Neuronal stem cell (in vitro differentiated cells): ENCODE measurements around the gene PMF1.

Experiments used
- DNase-seq: peaks from one replicate; pipeline ENCODE4 v3.0.0-alpha.2; 2013; ENCODE audit warnings: low spot score
- H2AFZ ChIP-seq: one replicate; pipeline ENCODE4 v1.6.1; 2013; ENCODE audit warnings: mild to moderate bottlenecking, low read length, inconsistent platforms
- H2AK5ac ChIP-seq: 2 replicates; pipeline ENCODE4 v1.6.1; 2013; ENCODE audit warnings: low read depth, mild to moderate bottlenecking, inconsistent platforms, low read length, moderate library complexity, mixed read lengths
- H2BK120ac ChIP-seq: 2 replicates; pipeline ENCODE4 v1.6.1; 2013; ENCODE audit warnings: low read depth, mild to moderate bottlenecking, inconsistent platforms, low read length, moderate library complexity, mixed read lengths
- H2BK12ac ChIP-seq: one replicate; pipeline ENCODE4 v1.6.1; 2013; ENCODE audit warnings: low read length, inconsistent platforms
- H2BK15ac ChIP-seq: 2 replicates; pipeline ENCODE4 v1.6.1; 2013; ENCODE audit warnings: mild to moderate bottlenecking, low read length, inconsistent platforms, mixed read lengths
- H2BK5ac ChIP-seq: one replicate; pipeline ENCODE4 v1.6.1; 2013; ENCODE audit warnings: inconsistent platforms, mild to moderate bottlenecking, low read length, moderate library complexity
- H3K14ac ChIP-seq: one replicate; pipeline ENCODE4 v1.6.1; 2013; ENCODE audit warnings: low read length, inconsistent platforms
- H3K18ac ChIP-seq: 2 replicates; pipeline ENCODE4 v1.6.1; 2013; ENCODE audit warnings: low read length, inconsistent platforms
- H3K23ac ChIP-seq: 2 replicates; pipeline ENCODE4 v1.6.1; 2013; ENCODE audit warnings: low read depth, mild to moderate bottlenecking, mixed read lengths, low read length, inconsistent platforms; ENCODE audit not compliant: poor library complexity
- H3K27ac ChIP-seq: replicated peaks from 3 replicates; pipeline ENCODE4 v1.5.1; 2013; ENCODE audit warnings: low read length, inconsistent platforms
- H3K27me3 ChIP-seq, 3 experiments: 2 replicates each; pipeline ENCODE4 v1.6.1; 2013; ENCODE audit warnings: low read length in 3 of 3, mild to moderate bottlenecking in 2 of 3, inconsistent platforms in 1 of 3, low read depth in 1 of 3, mixed read lengths in 1 of 3, moderate library complexity in 1 of 3; ENCODE audit not compliant: control insufficient read depth in 3 of 3, insufficient read depth in 3 of 3
- H3K36me3 ChIP-seq, 2 donors: replicated peaks in 1 of 2; 2 replicates each; pipeline ENCODE4 v1.6.1; 2013; ENCODE audit warnings: low read length in 2 of 2; ENCODE audit not compliant: control insufficient read depth in 2 of 2, insufficient read depth in 2 of 2
- H3K4ac ChIP-seq: 2 replicates; pipeline ENCODE4 v1.6.1; 2013; ENCODE audit warnings: inconsistent platforms, mild to moderate bottlenecking, low read length, moderate library complexity
- H3K4me1 ChIP-seq, 2 donors: 1 replicate in 1 of 2; 2 replicates in 1 of 2; pipeline ENCODE4 v1.6.1; 2013; ENCODE audit warnings: low read length in 2 of 2, low read depth in 1 of 2; ENCODE audit not compliant: control insufficient read depth in 2 of 2, insufficient read depth in 1 of 2
- H3K4me2 ChIP-seq: one replicate; pipeline ENCODE4 v1.6.1; 2013; ENCODE audit warnings: mild to moderate bottlenecking, low read length, inconsistent platforms; ENCODE audit not compliant: insufficient read depth, poor library complexity, severe bottlenecking
- H3K4me3 ChIP-seq, 2 donors: 2 replicates each; pipeline ENCODE4 v1.5.1; 2013; ENCODE audit warnings: low read length in 2 of 2, mild to moderate bottlenecking in 2 of 2, inconsistent platforms in 1 of 2, moderate library complexity in 1 of 2
- H3K79me1 ChIP-seq: one replicate; pipeline ENCODE4 v1.6.1; 2013; ENCODE audit warnings: low read depth, mild to moderate bottlenecking, inconsistent platforms, low read length, moderate library complexity
- H3K9ac ChIP-seq: one replicate; pipeline ENCODE4 v1.6.1; 2013; ENCODE audit warnings: mild to moderate bottlenecking, low read depth, low read length, inconsistent platforms; ENCODE audit not compliant: poor library complexity
- H3K9me3 ChIP-seq, 2 donors: replicated peaks in 1 of 2; 2 replicates each; pipeline versions ENCODE3 to v1.6.1; 2013; ENCODE audit warnings: low read length in 2 of 2, mild to moderate bottlenecking in 2 of 2, inconsistent platforms in 1 of 2, low read depth in 1 of 2, mixed read lengths in 1 of 2, moderate library complexity in 1 of 2; ENCODE audit not compliant: control insufficient read depth in 2 of 2, insufficient read depth in 1 of 2
- H4K8ac ChIP-seq: one replicate; pipeline ENCODE4 v1.6.1; 2013; ENCODE audit warnings: low read depth, mild to moderate bottlenecking, inconsistent platforms, low read length, moderate library complexity
- H4K91ac ChIP-seq: one replicate; pipeline ENCODE4 v1.6.1; 2013; ENCODE audit warnings: low read length, low read depth, mild to moderate bottlenecking, inconsistent platforms; ENCODE audit not compliant: poor library complexity
- WGBS, 2 donors: extraction: QIAGEN DNeasy Blood & Tissue Kit; methylation state at CpG; one replicate each; pipeline ENCODE4 v1.1.7; 2013; ENCODE audit warnings: missing lambda C conversion rate in 2 of 2, mixed read lengths in 1 of 2; ENCODE audit not compliant: insufficient read length in 2 of 2, insufficient replicate concordance in 1 of 2; ENCODE audit errors: extremely low coverage in 2 of 2; 5-methylcytosine and 5-hydroxymethylcytosine counted together

PMF1 gene

GRCh38 chr1:156266051-156266450 is 53.2 kb downstream of the PMF1 start:
- H3K4ac ChIP-seq = no peak overlapping the region
- H3K23ac ChIP-seq = peak overlapping the region; percentile 56
- no peak overlapping the region for H2BK15ac ChIP-seq
- peaks cover 54 to 91% of the 10 kb centered on the region in 2 donors for H3K36me3 ChIP-seq
- H4K8ac ChIP-seq = no peak overlapping the region
- H2AK5ac ChIP-seq = no peak overlapping the region
- no peak overlapping the region for H4K91ac ChIP-seq
- DNase-seq = no peak
- H2AFZ ChIP-seq = no peak overlapping the region
- no CpG with 5 or more reads among the region's 13 CpGs for WGBS, 2 donors
- H3K4me3 ChIP-seq = no peak overlapping the region
- H3K14ac ChIP-seq = no peak overlapping the region
- peaks cover 5% of the 10 kb centered on the region for H3K79me1 ChIP-seq
- no peak overlapping the region for H2BK12ac ChIP-seq
- no peak overlapping the region for H3K18ac ChIP-seq
- H3K27ac ChIP-seq = no peak overlapping the region
- no peaks in the 10 kb centered on the region for H3K27me3 ChIP-seq
- no peaks in the 10 kb centered on the region for H3K4me1 ChIP-seq
- H3K9me3 ChIP-seq = no peaks in the 10 kb centered on the region
- no peak overlapping the region for H2BK5ac ChIP-seq
- no peak overlapping the region for H2BK120ac ChIP-seq
- H3K4me2 ChIP-seq = no peak overlapping the region
- H3K9ac ChIP-seq = no peak overlapping the region

DNA sequence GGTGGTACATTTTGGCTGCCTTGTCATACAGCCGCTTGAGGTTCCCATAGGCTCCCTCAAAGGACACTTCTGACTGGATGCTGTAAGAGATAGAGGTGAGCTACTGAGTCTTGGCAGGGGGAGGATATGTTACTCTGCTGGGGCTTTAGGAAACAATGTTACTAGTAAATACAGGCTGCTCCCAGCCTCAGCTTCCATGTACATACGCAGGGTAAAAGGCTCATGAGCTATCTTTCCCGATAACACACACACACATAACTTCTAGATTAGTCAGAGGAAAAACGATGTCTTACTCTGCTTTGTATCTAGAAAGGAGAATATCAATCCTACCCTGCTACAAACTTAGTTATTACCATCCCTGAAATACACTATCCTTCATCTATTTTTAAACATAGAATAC is 55.5 kb downstream of the PMF1 start:
- Histone ChIP-seq H2BK120ac (no peak overlapping the region), H3K9ac (no peak overlapping the region), H2BK5ac (no peak overlapping the region), H3K4ac (no peak overlapping the region), H3K4me3 (no peak overlapping the region), H2AK5ac (no peak overlapping the region), H2AFZ (no peak overlapping the region), H2BK12ac (no peak overlapping the region), H3K79me1 (peaks cover 2% of the 10 kb centered on the region), H3K4me2 (no peak overlapping the region), H4K8ac (no peak overlapping the region), H3K36me3 (peaks cover 55 to 91% of the 10 kb centered on the region in 2 donors), H3K14ac (no peak overlapping the region), H3K4me1 (no peaks in the 10 kb centered on the region), H3K27ac (no peak overlapping the region), H3K9me3 (no peaks in the 10 kb centered on the region), H3K27me3 (no peaks in the 10 kb centered on the region), H2BK15ac (no peak overlapping the region), H3K23ac (no peak overlapping the region), H4K91ac (no peak overlapping the region), H3K18ac (no peak overlapping the region)
- DNase-seq = no peak
- WGBS, 2 donors = no CpG with 5 or more reads among the region's 4 CpGs

DNA sequence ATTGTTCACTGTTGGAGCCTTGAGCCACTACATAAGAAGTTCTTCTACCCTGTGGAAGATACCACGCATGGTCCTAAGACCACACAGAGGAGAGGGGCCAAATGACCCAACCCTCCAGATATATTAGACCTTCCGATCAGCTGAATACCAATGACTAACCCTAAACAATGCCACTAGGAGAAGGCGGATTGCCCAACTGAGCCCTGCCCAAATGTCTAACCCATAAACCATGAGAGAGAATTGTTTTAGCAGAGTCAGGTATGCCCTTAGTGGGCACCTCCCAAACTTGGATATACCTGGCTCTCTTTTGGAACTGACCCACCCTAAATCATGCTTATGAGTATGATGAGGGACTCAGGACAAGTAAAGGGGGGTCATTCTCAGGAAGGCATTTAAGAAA is 57.5 kb downstream of the PMF1 start:
- Histone ChIP-seq H2BK5ac (no peak overlapping the region), H2BK15ac (no peak overlapping the region), H3K18ac (no peak overlapping the region), H4K91ac (no peak overlapping the region), H3K4me1 (no peaks in the 10 kb centered on the region), H3K9me3 (no peaks in the 10 kb centered on the region), H3K36me3 (peaks cover 64 to 93% of the 10 kb centered on the region in 2 donors), H2BK120ac (no peak overlapping the region), H3K4me3 (no peak overlapping the region), H3K9ac (no peak overlapping the region), H2AK5ac (no peak overlapping the region), H4K8ac (no peak overlapping the region), H3K4me2 (no peak overlapping the region), H3K4ac (no peak overlapping the region), H3K27ac (no peak overlapping the region), H2BK12ac (no peak overlapping the region), H2AFZ (no peak overlapping the region), H3K79me1 (peaks cover 2% of the 10 kb centered on the region), H3K14ac (no peak overlapping the region), H3K27me3 (no peaks in the 10 kb centered on the region), H3K23ac (no peak overlapping the region)
- no CpG with 5 or more reads among the region's 3 CpGs for WGBS, 2 donors
- no peak for DNase-seq

DNA sequence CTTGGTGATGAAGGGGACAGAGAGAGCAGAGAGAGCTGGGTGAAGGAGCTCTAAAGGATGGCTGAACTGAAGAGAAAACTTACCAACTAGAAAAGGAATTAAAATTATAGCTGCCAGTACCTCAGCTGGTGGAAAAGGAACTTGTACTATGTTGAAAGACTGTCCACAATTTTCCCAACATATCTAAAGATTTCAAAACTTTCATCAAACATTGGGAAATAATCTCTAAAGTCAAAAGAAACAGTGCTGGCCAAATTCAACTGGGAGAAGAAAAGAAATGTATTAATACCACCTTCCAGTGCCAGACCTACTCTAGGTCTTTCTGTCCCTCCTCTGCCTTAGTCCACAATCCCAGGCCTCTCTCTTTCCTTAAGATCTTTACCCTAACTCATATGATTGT is 63.7 kb downstream of the PMF1 start:
- peaks cover 5% of the 10 kb centered on the region for H3K79me1 ChIP-seq
- H2BK120ac ChIP-seq = no peak overlapping the region
- H3K9me3 ChIP-seq = no peaks in the 10 kb centered on the region
- H3K36me3 ChIP-seq = peaks cover 63 to 88% of the 10 kb centered on the region in 2 donors
- H3K27me3 ChIP-seq = no peaks in the 10 kb centered on the region
- H2BK5ac ChIP-seq = no peak overlapping the region
- no peak overlapping the region for H3K18ac ChIP-seq
- peaks cover 4 to 6% of the 10 kb centered on the region in 2 donors for H3K4me1 ChIP-seq
- H3K4ac ChIP-seq = no peak overlapping the region
- H3K4me2 ChIP-seq = no peak overlapping the region
- H2BK12ac ChIP-seq = no peak overlapping the region
- H4K8ac ChIP-seq = no peak overlapping the region
- no peak for DNase-seq
- no peak overlapping the region for H3K9ac ChIP-seq
- no peak overlapping the region for H2AK5ac ChIP-seq
- no peak overlapping the region for H2AFZ ChIP-seq
- H3K27ac ChIP-seq = no peak overlapping the region
- H4K91ac ChIP-seq = no peak overlapping the region
- H3K4me3 ChIP-seq = no peak overlapping the region
- no peak overlapping the region for H3K14ac ChIP-seq
- no peak overlapping the region for H3K23ac ChIP-seq
- H2BK15ac ChIP-seq = no peak overlapping the region
